GM21381 (cell line): ENCODE data around the gene TRIM2.

Source experiments
- ATAC-seq: cut with Tn5 transposase; IDR thresholded peaks from one replicate; pipeline ENCODE4 v1.9.1; 2021; ENCODE audit warnings: mild to moderate bottlenecking, moderate library complexity; ENCODE audit not compliant: unreplicated experiment

TRIM2 gene

GRCh38 chr4:153367092-153367491 lies 162.8 kb downstream of the TRIM2 start:
- ATAC-seq, result no peak

GRCh38 chr4:153369021-153369420 lies 164.8 kb downstream of the TRIM2 start:
- no peak for ATAC-seq

GRCh38 chr4:153371701-153372234 lies 167.5 kb downstream of the TRIM2 start:
- no peak for ATAC-seq

- ATAC-seq, result no peak
Measured at GRCh38 chr4:153372967-153373562, 168.8 kb downstream of the TRIM2 start.

GRCh38 chr4:153374442-153374841 lies 170.2 kb downstream of the TRIM2 start:
- no peak for ATAC-seq

- ATAC-seq, result no peak
Measured at GRCh38 chr4:153375303-153375702, 171.1 kb downstream of the TRIM2 start.

- ATAC-seq, result no peak
Measured at GRCh38 chr4:153383131-153383530, 178.9 kb downstream of the TRIM2 start.

- no peak for ATAC-seq
Measured at GRCh38 chr4:153384160-153384559, 179.9 kb downstream of the TRIM2 start.

GRCh38 chr4:153385784-153386183 lies 181.5 kb downstream of the TRIM2 start:
- no peak for ATAC-seq

GRCh38 chr4:153387981-153388380 lies 183.7 kb downstream of the TRIM2 start:
- ATAC-seq, result no peak
